ENCODE data around the gene RMDN2. TPM values are rescaled to one million over a fixed set of nuclear protein-coding genes. Genes with fewer than 3 reads are reported as not detected.
A peak's percentile ranks its signal among the peaks of the same experiment; 100 is the strongest.

The RMDN2 gene
- total RNA-seq, 1 experiment from 2014 or later: 4.3 TPM

DNA sequence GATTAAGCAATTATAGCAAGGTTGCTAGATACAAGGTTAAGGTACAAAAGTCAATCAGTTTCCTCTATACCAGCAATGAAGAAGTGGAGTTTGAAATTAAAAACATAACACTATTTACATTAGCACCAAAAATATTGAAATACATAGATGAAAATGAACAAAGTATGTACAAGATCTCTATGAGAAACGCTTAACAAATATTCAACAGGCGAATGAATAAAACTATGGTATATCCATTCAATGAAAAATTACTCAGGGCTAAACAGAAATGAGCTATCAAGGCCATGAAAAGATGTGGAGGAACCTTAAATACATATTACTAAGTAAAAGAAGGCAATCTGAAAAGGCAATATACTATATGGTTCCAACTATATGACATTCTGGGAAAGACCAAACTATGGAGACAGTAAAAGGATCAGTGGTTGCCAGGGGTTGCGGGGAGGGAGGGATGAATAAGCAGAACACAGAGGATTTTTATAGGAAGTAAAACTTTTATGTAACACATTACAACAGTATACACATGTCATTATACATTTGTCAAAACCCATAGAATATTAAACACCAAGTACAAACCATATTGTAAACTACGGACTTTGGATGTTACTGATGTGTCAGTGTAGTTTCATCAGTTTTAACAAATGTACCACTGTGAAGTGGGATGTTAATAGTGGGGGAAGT lies 62.1 kb downstream of the RMDN2 start:
- H3K27me3 ChIP-seq (replicated peaks; ENCODE audit: control insufficient read depth, insufficient read depth, low read length): no peaks in the 10 kb centered on the region; the same call in 1 of the 2 replicates
- DNase-seq: no peak
- H3K4me1 ChIP-seq: peaks cover 2% of the 10 kb centered on the region
- BruUV-seq (replicated peaks): no TSS peak
- ChIA-PET POLR2A (interaction anchor here (0.5 kb wide), 1 partner anchor 93 kb away, joined by 4 read pairs; no protein-coding TSS in a partner anchor), CTCF (no interaction called here)
- H3K36me3 ChIP-seq (ENCODE audit: control insufficient read depth, insufficient read depth, low read length): no peaks in the 10 kb centered on the region
- no peaks in the 10 kb centered on the region for H3K36me3 Mint-ChIP-seq (ENCODE audit: insufficient read depth, unreplicated experiment)
- no peaks in the 10 kb centered on the region for H3K27me3 Mint-ChIP-seq (ENCODE audit: insufficient read depth, unreplicated experiment)
- no peak overlapping the region for H3K4me3 Mint-ChIP-seq (ENCODE audit: unreplicated experiment)
- no peaks in the 10 kb centered on the region for H3K9me3 Mint-ChIP-seq (ENCODE audit: unreplicated experiment)
- H3K9me3 ChIP-seq: no peaks in the 10 kb centered on the region
- TF ChIP-seq, protein P1, sequence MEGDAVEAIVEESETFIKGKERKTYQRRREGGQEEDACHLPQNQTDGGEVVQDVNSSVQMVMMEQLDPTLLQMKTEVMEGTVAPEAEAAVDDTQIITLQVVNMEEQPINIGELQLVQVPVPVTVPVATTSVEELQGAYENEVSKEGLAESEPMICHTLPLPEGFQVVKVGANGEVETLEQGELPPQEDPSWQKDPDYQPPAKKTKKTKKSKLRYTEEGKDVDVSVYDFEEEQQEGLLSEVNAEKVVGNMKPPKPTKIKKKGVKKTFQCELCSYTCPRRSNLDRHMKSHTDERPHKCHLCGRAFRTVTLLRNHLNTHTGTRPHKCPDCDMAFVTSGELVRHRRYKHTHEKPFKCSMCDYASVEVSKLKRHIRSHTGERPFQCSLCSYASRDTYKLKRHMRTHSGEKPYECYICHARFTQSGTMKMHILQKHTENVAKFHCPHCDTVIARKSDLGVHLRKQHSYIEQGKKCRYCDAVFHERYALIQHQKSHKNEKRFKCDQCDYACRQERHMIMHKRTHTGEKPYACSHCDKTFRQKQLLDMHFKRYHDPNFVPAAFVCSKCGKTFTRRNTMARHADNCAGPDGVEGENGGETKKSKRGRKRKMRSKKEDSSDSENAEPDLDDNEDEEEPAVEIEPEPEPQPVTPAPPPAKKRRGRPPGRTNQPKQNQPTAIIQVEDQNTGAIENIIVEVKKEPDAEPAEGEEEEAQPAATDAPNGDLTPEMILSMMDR (IDR thresholded peaks at IDR 0.05; ENCODE audit: insufficient read depth in 1 of 2, low read depth in 1 of 2, low read length in 1 of 2, severe bottlenecking in 1 of 2, unreplicated experiment in 1 of 2): no peak
- H3K27ac Mint-ChIP-seq (ENCODE audit: unreplicated experiment): no peak overlapping the region
- no peak overlapping the region for H3K4me3 ChIP-seq (ENCODE audit: low read depth, low read length)
- intact Hi-C loops (cut with micrococcal nuclease; ENCODE audit: unreplicated experiment): no loop called here
- H3K4me1 Mint-ChIP-seq (ENCODE audit: low read depth, unreplicated experiment): peaks cover 6% of the 10 kb centered on the region

DNA sequence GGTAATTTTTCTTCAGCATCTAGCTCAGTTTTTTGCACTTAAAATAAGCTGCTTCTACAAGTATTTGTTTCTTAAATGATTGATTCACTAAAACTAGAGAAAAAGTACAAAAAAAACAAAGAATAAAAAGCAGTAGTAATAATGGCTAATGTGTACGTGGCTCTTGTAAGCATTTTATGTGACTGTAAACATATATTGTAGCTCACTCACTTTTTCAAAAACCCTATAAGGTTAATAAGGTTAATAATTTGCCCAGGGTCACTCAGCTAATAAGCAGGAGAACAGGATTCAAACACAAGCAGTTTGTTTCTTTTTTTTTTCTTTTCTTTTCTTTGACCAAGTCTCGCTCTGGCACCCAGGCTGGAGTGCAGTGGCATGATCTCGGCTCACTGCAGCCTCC lies 67.5 kb downstream of the RMDN2 start:
- intact Hi-C loops (cut with micrococcal nuclease; ENCODE audit: unreplicated experiment): no loop called here
- Mint-ChIP-seq H3K27ac (ENCODE audit: unreplicated experiment) (no peak overlapping the region), H3K27me3 (ENCODE audit: insufficient read depth, unreplicated experiment) (no peaks in the 10 kb centered on the region), H3K36me3 (ENCODE audit: insufficient read depth, unreplicated experiment) (no peaks in the 10 kb centered on the region), H3K4me3 (ENCODE audit: unreplicated experiment) (no peak overlapping the region), H3K4me1 (ENCODE audit: low read depth, unreplicated experiment) (no peaks in the 10 kb centered on the region), H3K9me3 (ENCODE audit: unreplicated experiment) (no peaks in the 10 kb centered on the region)
- ChIA-PET POLR2A (no interaction called here), CTCF (interaction anchor here (0.6 to 1.6 kb wide), 8 partner anchors 9 to 374 kb away, joined by 3 to 6 read pairs (median 3); partner anchors contain the start of gene CYP1B1)
- Histone ChIP-seq H3K36me3 (ENCODE audit: control insufficient read depth, insufficient read depth, low read length) (no peaks in the 10 kb centered on the region), H3K9me3 (no peaks in the 10 kb centered on the region), H3K4me1 (peaks cover 10% of the 10 kb centered on the region), H3K4me3 (ENCODE audit: low read depth, low read length) (no peak overlapping the region), H3K27me3 (replicated peaks; ENCODE audit: control insufficient read depth, insufficient read depth, low read length) (no peaks in the 10 kb centered on the region)
- no peak for DNase-seq
- TF ChIP-seq, protein P1 (IDR thresholded peaks at IDR 0.05; ENCODE audit: insufficient read depth in 1 of 2, low read depth in 1 of 2, low read length in 1 of 2, severe bottlenecking in 1 of 2, unreplicated experiment in 1 of 2): no peak
- BruUV-seq (replicated peaks): no TSS peak

- Histone ChIP-seq H3K9me3 (no peaks in the 10 kb centered on the region), H3K4me1 (peaks cover 10% of the 10 kb centered on the region), H3K27me3 (replicated peaks; ENCODE audit: control insufficient read depth, insufficient read depth, low read length) (no peaks in the 10 kb centered on the region), H3K36me3 (ENCODE audit: control insufficient read depth, insufficient read depth, low read length) (no peaks in the 10 kb centered on the region), H3K4me3 (ENCODE audit: low read depth, low read length) (no peak overlapping the region)
- DNase-seq: no peak
- no peaks in the 10 kb centered on the region for H3K4me1 Mint-ChIP-seq (ENCODE audit: low read depth, unreplicated experiment)
- H3K27me3 Mint-ChIP-seq (ENCODE audit: insufficient read depth, unreplicated experiment): no peaks in the 10 kb centered on the region
- BruUV-seq (replicated peaks): no TSS peak
- no peaks in the 10 kb centered on the region for H3K9me3 Mint-ChIP-seq (ENCODE audit: unreplicated experiment)
- H3K27ac Mint-ChIP-seq (ENCODE audit: unreplicated experiment): no peak overlapping the region
- H3K36me3 Mint-ChIP-seq (ENCODE audit: insufficient read depth, unreplicated experiment): no peaks in the 10 kb centered on the region
- TF ChIP-seq, protein P1 (IDR thresholded peaks at IDR 0.05; ENCODE audit: insufficient read depth in 1 of 2, low read depth in 1 of 2, low read length in 1 of 2, severe bottlenecking in 1 of 2, unreplicated experiment in 1 of 2): peak in 1 of 2 experiments; percentile 10
- ChIA-PET POLR2A (no interaction called here), CTCF (interaction anchor here (0.9 to 1.6 kb wide), 6 partner anchors 11 to 281 kb away, joined by 3 to 5 read pairs (median 3); partner anchors contain the start of gene CYP1B1)
- intact Hi-C loops (cut with micrococcal nuclease; ENCODE audit: unreplicated experiment): no loop called here
- no peak overlapping the region for H3K4me3 Mint-ChIP-seq (ENCODE audit: unreplicated experiment)
Measured at GRCh38 chr2:37993143-37993542, 68.1 kb downstream of the RMDN2 start.

Measured in Caco-2 (cell line).